ENCODE measurements around the gene PEBP1. TPM values are rescaled to one million over a fixed set of nuclear protein-coding genes. Genes with fewer than 3 reads are reported as not detected.
A peak's percentile ranks its signal among the peaks of the same experiment; 100 is the strongest.

Gene PEBP1
- total and polyA plus RNA-seq, 2 of the 8 experiments (the other 6 are each of a cell fraction or from before 2014, with no cell fraction given), result 444 to 622 TPM

DNA sequence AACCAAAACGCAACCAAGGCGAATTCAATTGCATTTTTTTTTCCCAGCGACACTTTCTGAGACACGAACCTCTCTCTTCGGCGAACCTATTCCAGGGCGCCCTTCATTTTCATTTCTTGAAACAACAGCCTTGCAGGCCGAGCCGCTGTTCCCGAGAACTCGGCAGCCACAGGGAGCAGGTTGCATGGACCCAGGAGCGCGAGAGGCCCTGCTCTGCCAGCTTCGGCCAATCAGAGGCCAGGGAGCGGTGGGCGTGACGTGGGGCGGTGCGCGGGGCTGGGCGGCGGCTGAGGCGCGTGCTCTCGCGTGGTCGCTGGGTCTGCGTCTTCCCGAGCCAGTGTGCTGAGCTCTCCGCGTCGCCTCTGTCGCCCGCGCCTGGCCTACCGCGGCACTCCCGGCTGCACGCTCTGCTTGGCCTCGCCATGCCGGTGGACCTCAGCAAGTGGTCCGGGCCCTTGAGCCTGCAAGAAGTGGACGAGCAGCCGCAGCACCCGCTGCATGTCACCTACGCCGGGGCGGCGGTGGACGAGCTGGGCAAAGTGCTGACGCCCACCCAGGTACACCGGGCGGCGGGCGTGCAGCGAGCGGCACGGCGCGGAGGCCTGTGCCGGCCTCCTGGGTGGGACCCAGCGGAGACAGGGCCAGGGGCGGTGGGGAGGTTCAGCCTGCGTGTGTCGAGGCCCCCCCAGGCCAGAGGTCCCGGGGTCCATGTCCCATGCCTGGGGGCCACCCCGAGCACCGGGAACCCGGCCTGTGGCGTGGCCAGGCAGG is at the start of gene PEBP1 (continued):
- TF ChIP-seq KDM4A (IDR thresholded peaks at IDR 0.05; ENCODE audit: low read depth, low read length, severe bottlenecking) (peak; percentile 80), SP2 (IDR thresholded peaks at IDR 0.05; ENCODE audit: low read length) (no peak), ZNF274 (IDR thresholded peaks at IDR 0.05; ENCODE audit: borderline replicate concordance, extremely low read depth, low read length) (no peak), JUND (IDR thresholded peaks at IDR 0.05; ENCODE audit: low read length) (no peak), SIX5 (IDR thresholded peaks at IDR 0.05; ENCODE audit: low read depth, low read length) (no peak), FOSL1 (IDR thresholded peaks at IDR 0.05; ENCODE audit: insufficient read depth, low read depth, low read length) (no peak), CTBP2 (IDR thresholded peaks at IDR 0.05; ENCODE audit: borderline replicate concordance, insufficient read depth, insufficient read length, low read length) (no peak), CBX8 (IDR thresholded peaks at IDR 0.05; ENCODE audit: borderline replicate concordance, low read depth, low read length) (no peak), CHD2 (IDR thresholded peaks at IDR 0.05; ENCODE audit: low read length) (peak; percentile 82), BRCA1 (IDR thresholded peaks at IDR 0.05; ENCODE audit: low read depth, low read length) (0 out of 2 replicates have a peak, but pooled peaks have one; percentile 54), HDAC2 (IDR thresholded peaks at IDR 0.05; ENCODE audit: borderline replicate concordance in 1 of 2, low read depth in 2 of 2, low read length in 2 of 2) (peak; percentile 7 to 59; a peak in 1 of 4 replicates), EZH2 (IDR thresholded peaks at IDR 0.05; ENCODE audit: low read depth, low read length, severe bottlenecking) (no peak), POLR2A (IDR thresholded peaks at IDR 0.05; ENCODE audit: control extremely low read depth in 1 of 2, low read depth in 2 of 2, low read length in 2 of 2) (peak; percentile 50 to 68), CEBPB (IDR thresholded peaks at IDR 0.05; ENCODE audit: low read depth, low read length) (no peak), KDM1A (IDR thresholded peaks at IDR 0.05; ENCODE audit: borderline replicate concordance, low read length) (no peak), EGR1 (IDR thresholded peaks at IDR 0.05; ENCODE audit: borderline replicate concordance, low read depth, low read length) (no peak), PHF8 (conservative IDR thresholded peaks at IDR 0.05; ENCODE audit: low read depth, low read length) (peak; percentile 74), RNF2 (IDR thresholded peaks at IDR 0.05; ENCODE audit: borderline replicate concordance, low read depth, low read length, missing control alignments, poor library complexity, severe bottlenecking) (no peak), CHD1 (IDR thresholded peaks at IDR 0.05; ENCODE audit: low read depth, low read length) (no peak), TBP (IDR thresholded peaks at IDR 0.05; ENCODE audit: low read depth, low read length) (peak; percentile 60; the same call in 1 of the 2 replicates)
- TF ChIP-seq, protein P1, sequence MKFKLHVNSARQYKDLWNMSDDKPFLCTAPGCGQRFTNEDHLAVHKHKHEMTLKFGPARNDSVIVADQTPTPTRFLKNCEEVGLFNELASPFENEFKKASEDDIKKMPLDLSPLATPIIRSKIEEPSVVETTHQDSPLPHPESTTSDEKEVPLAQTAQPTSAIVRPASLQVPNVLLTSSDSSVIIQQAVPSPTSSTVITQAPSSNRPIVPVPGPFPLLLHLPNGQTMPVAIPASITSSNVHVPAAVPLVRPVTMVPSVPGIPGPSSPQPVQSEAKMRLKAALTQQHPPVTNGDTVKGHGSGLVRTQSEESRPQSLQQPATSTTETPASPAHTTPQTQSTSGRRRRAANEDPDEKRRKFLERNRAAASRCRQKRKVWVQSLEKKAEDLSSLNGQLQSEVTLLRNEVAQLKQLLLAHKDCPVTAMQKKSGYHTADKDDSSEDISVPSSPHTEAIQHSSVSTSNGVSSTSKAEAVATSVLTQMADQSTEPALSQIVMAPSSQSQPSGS (IDR thresholded peaks at IDR 0.05; ENCODE audit: low read length), result no peak
